Measurements from ENCODE around the gene BTC. TPM values are rescaled to one million over a fixed set of nuclear protein-coding genes. Genes with fewer than 3 reads are reported as not detected.

The BTC gene
- total and polyA plus RNA-seq, 2 donors (not counting 1 experiment from before 2014, with no cell fraction given) = not detected

DNA sequence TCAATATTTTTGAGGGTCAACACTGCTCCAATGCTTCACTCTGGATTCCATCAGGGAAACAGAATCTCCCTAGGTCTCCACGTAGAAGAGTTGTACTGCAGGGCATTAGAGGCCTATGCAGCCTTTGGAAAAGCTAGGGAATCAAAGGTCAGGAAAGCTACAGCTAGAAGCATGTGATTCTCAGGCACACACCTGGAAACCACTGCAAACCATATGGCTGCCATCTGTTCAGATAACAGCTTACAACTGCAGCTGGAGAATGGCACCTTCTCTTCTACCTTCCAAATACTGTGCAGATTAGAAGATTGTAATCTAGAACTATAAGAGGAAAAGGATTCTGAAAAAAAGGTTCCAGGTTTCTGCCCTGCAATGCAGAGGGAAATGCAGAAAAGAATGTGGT, 60.6 kb downstream of the BTC start:
- ATAC-seq (ENCODE audit: low read depth) = no peak
- no peaks in the 10 kb centered on the region for H3K36me3 ChIP-seq (replicated peaks in 1 of 2; ENCODE audit: control extremely low read depth in 1 of 2, control insufficient read depth in 1 of 2, extremely low read depth in 1 of 2, insufficient read depth in 2 of 2, low read length in 1 of 2)
- peaks cover under 1% of the 10 kb centered on the region for H3K27me3 Mint-ChIP-seq
- H3K4me1 ChIP-seq (ENCODE audit: control insufficient read depth in 2 of 2, insufficient read depth in 2 of 2, low read length in 2 of 2) = no peaks in the 10 kb centered on the region
- H3K9me3 ChIP-seq (ENCODE audit: control extremely low read depth in 1 of 3, control insufficient read depth in 2 of 3, insufficient read depth in 1 of 3, low read length in 2 of 3) = no peaks in the 10 kb centered on the region
- 100% methylated on average over 1 of the region's 1 CpG for WGBS (ENCODE audit: insufficient coverage)
- ChIA-PET POLR2A (no interaction called here), CTCF (no interaction called here)
- intact Hi-C loops (cut with micrococcal nuclease) = no loop called here
- no peak overlapping the region for H3K27ac Mint-ChIP-seq
- no peak overlapping the region for H3K4me3 ChIP-seq (ENCODE audit: control extremely low read depth in 1 of 5, extremely low read depth in 1 of 5, insufficient read depth in 1 of 5, low read depth in 2 of 5, low read length in 4 of 5)
- TF ChIP-seq, protein P1, sequence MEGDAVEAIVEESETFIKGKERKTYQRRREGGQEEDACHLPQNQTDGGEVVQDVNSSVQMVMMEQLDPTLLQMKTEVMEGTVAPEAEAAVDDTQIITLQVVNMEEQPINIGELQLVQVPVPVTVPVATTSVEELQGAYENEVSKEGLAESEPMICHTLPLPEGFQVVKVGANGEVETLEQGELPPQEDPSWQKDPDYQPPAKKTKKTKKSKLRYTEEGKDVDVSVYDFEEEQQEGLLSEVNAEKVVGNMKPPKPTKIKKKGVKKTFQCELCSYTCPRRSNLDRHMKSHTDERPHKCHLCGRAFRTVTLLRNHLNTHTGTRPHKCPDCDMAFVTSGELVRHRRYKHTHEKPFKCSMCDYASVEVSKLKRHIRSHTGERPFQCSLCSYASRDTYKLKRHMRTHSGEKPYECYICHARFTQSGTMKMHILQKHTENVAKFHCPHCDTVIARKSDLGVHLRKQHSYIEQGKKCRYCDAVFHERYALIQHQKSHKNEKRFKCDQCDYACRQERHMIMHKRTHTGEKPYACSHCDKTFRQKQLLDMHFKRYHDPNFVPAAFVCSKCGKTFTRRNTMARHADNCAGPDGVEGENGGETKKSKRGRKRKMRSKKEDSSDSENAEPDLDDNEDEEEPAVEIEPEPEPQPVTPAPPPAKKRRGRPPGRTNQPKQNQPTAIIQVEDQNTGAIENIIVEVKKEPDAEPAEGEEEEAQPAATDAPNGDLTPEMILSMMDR (IDR thresholded peaks at IDR 0.05) = no peak
- TF ChIP-seq EZH2 (IDR thresholded peaks at IDR 0.05; ENCODE audit: borderline replicate concordance, insufficient read depth, low read depth, low read length, poor library complexity, severe bottlenecking) = no peak
- no peaks in the 10 kb centered on the region for H3K4me1 Mint-ChIP-seq
- H3K4me2 ChIP-seq (replicated peaks; ENCODE audit: low read depth, low read length, poor library complexity, severe bottlenecking) = no peak overlapping the region
- no peaks in the 10 kb centered on the region for H4K20me1 ChIP-seq (ENCODE audit: control insufficient read depth, insufficient read depth, low read length, poor library complexity, severe bottlenecking)
- H3K9ac ChIP-seq (ENCODE audit: low read length) = no peak overlapping the region
- no peak for DNase-seq
- H2AFZ ChIP-seq (ENCODE audit: insufficient read depth, low read depth, low read length, poor library complexity, severe bottlenecking) = no peak overlapping the region
- H3K79me2 ChIP-seq (ENCODE audit: control insufficient read depth, insufficient read depth, low read length) = no peaks in the 10 kb centered on the region
- no peaks in the 10 kb centered on the region for H3K27me3 ChIP-seq (replicated peaks in 1 of 4; ENCODE audit: control extremely low read depth in 1 of 4, control insufficient read depth in 3 of 4, insufficient read depth in 4 of 4, low read length in 3 of 4)
- no peak overlapping the region for H3K27ac ChIP-seq (ENCODE audit: low read length in 2 of 2)
- no peak overlapping the region for H3K4me3 Mint-ChIP-seq
- H3K9me3 Mint-ChIP-seq (ENCODE audit: insufficient read depth) = no peaks in the 10 kb centered on the region

DNA sequence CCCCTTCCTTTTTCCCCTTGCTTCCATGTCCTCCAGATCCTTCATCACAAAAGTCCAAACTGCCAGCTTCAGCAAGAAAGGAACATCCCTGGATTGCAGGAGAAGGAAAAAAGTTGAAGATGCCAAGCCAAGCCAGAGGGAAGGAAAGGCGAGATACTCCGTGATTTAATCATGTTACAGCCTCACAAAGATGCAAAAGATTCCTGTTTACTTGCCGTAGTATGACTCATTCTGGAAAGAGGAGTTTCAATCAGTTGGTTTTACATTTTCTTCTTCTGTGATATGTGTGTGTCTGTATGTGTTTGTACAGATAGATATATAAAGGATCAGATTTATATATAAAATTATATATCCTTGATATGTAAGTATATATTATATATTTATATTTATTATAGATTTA, 69.3 kb downstream of the BTC start:
- DNase-seq = no peak
- ChIA-PET POLR2A (no interaction called here), CTCF (no interaction called here)
- H3K27ac ChIP-seq (ENCODE audit: low read length in 2 of 2) = no peak overlapping the region
- TF ChIP-seq, protein P1 (IDR thresholded peaks at IDR 0.05) = no peak
- no peaks in the 10 kb centered on the region for H3K9me3 Mint-ChIP-seq (ENCODE audit: insufficient read depth)
- H3K9me3 ChIP-seq (ENCODE audit: control extremely low read depth in 1 of 3, control insufficient read depth in 2 of 3, insufficient read depth in 1 of 3, low read length in 2 of 3) = no peaks in the 10 kb centered on the region
- WGBS (ENCODE audit: insufficient coverage) = 73% methylated on average over 2 of the region's 3 CpGs
- H3K27ac Mint-ChIP-seq = no peak overlapping the region
- no peaks in the 10 kb centered on the region for H4K20me1 ChIP-seq (ENCODE audit: control insufficient read depth, insufficient read depth, low read length, poor library complexity, severe bottlenecking)
- no peaks in the 10 kb centered on the region for H3K79me2 ChIP-seq (ENCODE audit: control insufficient read depth, insufficient read depth, low read length)
- H3K4me3 ChIP-seq (ENCODE audit: control extremely low read depth in 1 of 5, extremely low read depth in 1 of 5, insufficient read depth in 1 of 5, low read depth in 2 of 5, low read length in 4 of 5) = no peak overlapping the region
- no peak for ATAC-seq (ENCODE audit: low read depth)
- peaks cover 4% of the 10 kb centered on the region for H3K27me3 Mint-ChIP-seq
- no peak overlapping the region for H3K4me3 Mint-ChIP-seq
- no peak overlapping the region for H2AFZ ChIP-seq (ENCODE audit: insufficient read depth, low read depth, low read length, poor library complexity, severe bottlenecking)
- H3K4me1 ChIP-seq (ENCODE audit: control insufficient read depth in 2 of 2, insufficient read depth in 2 of 2, low read length in 2 of 2) = no peaks in the 10 kb centered on the region
- H3K4me1 Mint-ChIP-seq = no peaks in the 10 kb centered on the region
- H3K27me3 ChIP-seq (replicated peaks in 1 of 4; ENCODE audit: control extremely low read depth in 1 of 4, control insufficient read depth in 3 of 4, insufficient read depth in 4 of 4, low read length in 3 of 4) = no peaks in the 10 kb centered on the region
- no peak overlapping the region for H3K4me2 ChIP-seq (replicated peaks; ENCODE audit: low read depth, low read length, poor library complexity, severe bottlenecking)
- H3K9ac ChIP-seq (ENCODE audit: low read length) = no peak overlapping the region
- no peaks in the 10 kb centered on the region for H3K36me3 ChIP-seq (replicated peaks in 1 of 2; ENCODE audit: control extremely low read depth in 1 of 2, control insufficient read depth in 1 of 2, extremely low read depth in 1 of 2, insufficient read depth in 2 of 2, low read length in 1 of 2)
- intact Hi-C loops (cut with micrococcal nuclease) = no loop called here
